NAMALWA (cell line): ENCODE results near the gene PTN.
"Not testable (repeated sequence)": the region's sequence is repeated elsewhere in the genome, so short reads cannot be mapped to it uniquely, and the experiment has no call there.

ENCODE experiments used
- DNase-seq: peaks from one replicate; pipeline ENCODE4 v3.0.0-alpha.2; 2015; ENCODE audit warnings: low spot score

The PTN gene

DNA sequence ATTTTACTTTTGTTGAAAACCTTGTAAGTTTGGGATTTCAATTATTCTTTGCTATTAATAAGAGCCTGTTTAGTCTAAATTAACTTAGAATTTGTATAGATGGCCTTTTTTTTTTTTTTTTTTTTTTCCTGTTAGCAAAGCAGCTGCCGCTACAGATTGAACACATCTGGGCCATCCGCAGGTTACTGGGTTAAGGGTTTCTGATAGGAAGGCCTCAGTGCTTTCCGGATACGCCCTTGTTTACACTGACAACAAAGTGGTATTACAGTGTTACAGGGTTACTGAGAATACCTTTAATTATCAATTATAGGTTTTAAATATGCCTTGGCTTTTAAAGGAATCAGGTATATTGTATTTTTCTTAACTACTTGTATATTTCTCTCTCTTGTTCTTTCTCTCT, 76.8 kb downstream of the PTN start:
- DNase-seq: no peak

DNA sequence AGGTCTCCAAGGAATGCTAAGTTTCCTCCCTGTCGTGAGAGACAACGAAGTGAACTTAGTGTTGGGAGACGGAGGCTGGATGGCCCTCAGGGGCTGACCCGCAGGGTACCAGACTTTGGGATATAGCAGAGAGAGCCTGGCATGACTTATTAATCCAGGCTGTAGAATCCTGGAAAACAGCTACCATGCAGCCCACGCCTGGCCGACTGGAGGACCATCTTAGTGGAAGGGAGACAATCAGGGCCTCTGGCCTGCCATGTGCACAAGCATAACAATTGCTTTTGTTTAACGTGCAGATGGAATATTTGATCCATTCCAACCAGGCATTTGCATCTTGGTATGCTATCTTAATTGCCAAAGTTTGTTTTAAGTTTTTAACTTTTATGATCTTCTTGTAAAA, 78.1 kb downstream of the PTN start:
- not testable (repeated sequence) for DNase-seq

DNA sequence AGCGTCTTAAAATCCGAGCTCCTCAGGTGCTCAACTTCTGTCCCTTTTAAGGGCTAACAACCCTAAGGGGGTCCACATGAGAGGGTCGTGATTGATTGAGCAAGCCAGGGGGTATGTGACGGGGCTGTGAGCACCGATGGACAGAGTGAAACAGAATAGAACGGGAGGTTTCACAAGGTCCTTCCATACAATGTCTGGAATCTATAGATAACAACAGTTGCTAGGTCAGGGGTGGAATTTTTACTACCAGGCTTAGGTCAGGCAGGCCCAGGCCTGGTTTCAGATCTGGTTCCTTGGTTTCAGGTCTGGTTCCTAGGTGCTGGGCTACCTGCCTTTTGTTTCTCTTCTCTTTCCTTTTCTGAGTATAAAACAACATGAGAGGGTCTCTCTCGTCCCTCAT, 80.9 kb downstream of the PTN start:
- DNase-seq: no peak

DNA sequence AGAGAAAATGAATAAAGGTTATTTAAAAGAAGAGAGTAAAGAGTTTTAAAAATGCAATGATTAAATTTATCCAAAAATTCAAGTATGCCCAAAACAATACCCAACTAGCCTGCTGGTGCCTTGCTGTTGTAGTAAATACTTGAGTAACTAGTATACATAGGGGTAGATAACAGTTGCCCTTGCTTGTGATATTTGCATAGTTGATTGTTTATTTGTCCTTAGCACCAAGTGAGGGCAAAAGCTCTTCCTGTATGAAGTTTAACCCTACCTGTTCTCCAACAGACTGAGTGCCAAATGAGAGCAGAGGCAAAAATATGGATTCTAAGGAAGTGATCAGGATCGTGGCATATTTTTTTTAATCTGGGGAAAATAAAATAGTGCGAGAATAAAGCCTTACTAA, 85.0 kb downstream of the PTN start:
- DNase-seq: no peak

DNA sequence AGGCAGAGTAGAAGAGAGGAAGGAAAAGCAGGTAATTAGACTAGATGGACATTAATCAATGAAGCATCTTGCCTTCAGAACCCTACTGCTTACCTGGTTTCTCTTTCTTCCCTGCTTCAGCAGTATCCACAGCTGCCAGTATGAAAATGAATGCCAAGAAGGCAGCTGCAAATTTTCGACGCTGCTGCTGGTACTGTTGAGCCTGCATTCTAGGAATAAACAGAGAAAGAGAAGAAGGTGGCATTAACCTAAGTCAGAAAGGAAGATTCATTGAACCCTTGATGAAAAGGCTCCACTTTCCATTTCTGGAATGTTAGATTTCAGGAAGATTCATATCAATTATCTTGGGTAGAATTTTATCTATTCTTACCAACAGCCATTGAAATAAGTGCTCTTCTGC, 88.8 kb downstream of the PTN start:
- DNase-seq: no peak

DNA sequence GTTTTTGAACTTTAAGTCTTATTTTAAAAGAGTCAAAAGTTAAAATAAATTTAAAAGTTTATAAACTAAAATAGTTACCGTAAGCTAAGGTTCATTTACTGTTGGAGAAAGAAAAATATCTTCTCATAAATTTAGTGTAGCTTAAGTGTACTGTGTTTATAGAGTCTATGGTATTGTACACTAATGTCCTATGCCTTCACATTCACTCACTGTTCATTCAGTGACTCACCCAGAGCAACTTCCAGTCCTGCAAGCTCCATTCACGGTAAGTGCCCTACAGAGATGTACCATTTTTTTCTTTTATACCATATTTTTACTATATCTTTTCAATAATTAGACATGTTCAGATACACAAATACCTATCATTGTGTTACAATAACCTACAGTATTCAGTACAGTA, 97.6 kb downstream of the PTN start:
- DNase-seq: no peak

DNA sequence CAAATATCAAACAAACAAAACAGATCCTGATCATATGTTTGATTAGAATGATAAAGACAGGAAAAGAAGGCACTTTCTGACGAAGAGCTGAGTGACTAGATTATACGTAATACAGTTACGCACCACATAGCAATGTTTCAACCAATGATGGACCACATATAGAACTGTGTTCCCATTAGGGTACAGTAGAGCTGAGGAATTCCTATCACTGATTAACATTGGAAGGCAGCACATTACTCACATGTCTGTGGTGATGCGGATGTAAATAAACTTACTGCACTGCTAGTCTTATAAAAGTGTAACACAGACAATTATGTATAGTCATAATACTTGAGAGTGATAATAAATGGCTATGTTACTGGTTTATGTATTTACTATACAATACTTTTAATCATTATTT, 98.3 kb downstream of the PTN start:
- no peak for DNase-seq

DNA sequence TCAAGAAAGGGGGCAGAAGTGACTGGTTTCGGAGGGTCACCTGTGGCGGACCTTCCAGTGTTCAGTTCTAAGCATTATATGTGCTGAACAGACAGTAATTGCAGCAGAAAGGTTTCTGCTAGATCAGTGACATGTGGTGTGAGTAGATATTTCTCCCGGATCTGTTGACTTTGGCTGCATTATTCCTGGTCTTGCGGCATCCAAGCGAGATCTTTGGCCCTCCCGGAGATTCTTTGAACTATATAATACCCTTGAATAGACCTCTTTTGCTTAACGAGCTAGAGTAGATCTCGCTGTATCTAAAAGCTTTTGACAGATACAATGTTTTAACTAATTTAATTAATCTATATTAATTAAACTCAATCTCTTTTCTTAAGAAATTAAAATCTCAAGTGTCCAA, 99.8 kb downstream of the PTN start:
- DNase-seq: no peak

DNA sequence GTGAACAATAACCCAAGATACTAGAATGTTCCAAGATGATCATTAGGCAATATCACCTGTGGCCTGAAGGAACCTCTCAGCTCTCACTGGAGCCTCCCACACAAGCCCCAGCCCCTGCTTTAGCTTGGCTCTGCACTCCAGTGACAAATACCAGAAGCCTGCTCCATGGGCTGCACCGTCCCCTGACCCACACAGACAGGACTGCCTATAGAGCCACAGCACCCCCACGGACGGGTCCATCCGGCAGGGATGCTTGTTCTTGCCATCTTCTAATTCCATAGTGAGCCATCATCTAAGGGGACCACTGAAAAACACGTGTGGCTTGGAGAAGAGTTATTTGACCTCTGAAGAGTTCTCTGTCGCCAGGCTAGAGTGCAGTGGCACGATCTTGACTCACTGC, 100.9 kb downstream of the PTN start:
- DNase-seq: no peak

DNA sequence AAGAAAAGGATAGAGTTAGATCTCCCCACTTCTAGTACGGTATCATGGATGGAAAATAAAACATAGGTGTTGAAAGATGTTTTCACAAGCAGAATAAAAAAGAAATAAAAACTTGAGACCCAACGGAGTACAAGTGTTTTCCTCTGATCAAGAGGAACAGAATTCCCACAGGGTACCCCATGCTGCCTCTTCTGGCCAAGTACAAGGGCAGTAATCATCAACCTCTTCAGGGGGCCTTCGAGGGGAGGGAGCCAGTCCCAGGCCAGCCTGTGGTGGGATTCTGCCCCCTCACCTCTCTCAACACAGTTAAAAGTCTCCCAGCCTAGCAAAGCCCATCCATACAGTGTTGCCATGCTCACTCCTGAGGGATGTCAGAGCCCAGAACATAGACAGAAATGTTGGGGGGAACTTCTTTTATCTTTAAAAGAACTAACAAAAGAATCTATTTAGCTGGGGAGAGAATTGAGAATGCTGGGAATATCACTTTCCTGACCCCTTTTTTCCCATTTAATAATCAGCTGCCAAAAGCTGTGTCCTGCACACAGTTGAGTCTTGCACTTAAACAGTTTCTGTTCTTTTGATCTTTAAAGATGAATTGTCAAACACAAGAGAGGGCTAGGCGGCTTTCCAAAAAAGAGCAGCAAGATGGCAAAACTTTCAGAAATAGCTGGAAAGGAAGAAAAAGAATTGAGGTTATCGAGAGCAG, 101.7 kb downstream of the PTN start:
- DNase-seq: no peak

DNA sequence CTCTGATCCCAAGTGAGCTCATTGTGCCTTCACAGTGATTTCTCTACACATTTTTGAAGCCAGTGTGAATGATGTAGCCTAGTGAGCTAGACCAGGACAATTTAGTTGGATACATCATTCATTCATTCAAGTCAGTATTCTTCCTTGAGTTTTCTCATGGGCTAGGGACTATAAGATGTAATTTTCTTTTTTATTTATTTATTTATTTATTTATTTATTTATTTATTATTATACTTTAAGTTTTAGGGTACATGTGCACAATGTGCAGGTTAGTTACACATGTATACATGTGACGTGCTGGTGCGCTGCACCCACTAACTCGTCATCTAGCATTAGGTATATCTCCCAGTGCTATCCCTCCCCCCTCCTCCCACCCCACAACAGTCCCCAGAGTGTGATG, 104.3 kb downstream of the PTN start:
- not testable (repeated sequence) for DNase-seq

DNA sequence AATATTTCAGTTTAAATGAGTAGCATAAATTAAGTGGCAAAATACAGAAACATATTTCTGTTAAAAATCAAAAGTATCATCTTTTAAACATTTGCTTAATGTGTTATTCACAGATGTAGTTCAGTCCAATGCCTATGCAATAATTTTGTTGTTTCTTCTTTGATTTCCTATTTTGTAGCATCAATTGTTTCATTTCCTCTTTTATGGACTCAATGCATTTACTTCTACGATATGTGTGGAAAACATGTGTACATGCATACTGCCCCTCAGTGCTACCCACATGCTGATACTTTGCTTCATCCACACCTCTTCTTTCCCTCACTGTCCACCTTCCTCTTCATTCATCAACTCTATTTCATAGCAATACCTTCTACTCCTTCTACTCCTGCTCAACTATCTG, 108.1 kb downstream of the PTN start:
- DNase-seq: peak; percentile 20

DNA sequence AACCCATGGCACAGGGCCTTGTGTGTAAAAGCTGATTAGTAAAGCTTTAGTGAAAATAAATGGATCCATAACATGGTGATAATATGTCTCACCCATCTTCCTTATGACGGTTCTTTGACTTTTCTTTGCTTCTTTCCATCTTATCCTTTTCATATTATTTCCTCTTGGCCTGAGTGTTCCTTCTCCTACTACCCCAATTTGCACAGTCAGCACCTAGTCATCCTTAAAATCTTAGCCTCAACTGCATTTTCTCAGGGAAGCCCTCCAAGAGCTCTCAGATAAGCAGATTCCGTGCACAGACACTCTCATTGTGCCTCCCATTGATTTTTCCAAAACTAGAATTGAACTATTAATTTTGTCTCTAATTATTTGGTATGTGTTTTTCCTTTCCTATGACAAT, 112.4 kb downstream of the PTN start:
- DNase-seq: no peak

DNA sequence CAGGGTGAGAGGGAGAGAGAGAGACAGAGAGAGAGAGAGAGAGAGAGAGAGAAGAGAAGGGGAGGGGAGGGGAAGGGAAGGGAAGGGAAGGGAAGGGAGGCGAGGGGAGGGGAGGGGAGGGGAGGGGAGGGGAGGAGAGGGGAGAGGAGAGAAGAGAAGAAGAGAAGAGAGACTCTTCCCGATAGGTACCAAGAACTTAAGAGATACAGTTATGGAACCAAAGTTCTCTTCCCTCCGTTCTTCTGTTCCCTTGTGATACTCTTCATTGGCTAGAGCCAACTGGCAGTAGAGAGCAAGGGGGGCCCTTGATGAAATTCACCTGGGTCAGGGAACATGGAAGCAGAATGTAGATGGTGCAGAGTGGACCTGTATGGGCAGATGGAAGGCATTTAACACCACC, 122.1 kb downstream of the PTN start:
- no peak for DNase-seq

DNA sequence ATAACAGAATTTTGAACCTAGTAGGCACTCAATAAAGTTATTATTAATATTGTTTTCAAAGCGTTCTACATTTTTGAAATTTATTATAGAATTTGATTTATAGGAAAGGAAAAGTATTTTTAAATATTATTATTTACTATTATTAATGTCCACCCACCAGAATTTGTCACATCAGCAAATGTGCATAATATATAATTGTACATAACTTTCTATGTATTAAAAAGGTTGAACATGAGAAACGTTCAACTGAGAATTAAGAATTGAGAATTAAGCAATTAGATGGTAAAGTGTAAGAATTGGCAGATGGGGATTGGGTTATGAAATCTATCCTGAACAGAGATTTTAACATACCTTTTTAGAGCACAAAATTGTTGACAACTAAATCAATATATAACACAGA, 129.8 kb downstream of the PTN start:
- DNase-seq: no peak

DNA sequence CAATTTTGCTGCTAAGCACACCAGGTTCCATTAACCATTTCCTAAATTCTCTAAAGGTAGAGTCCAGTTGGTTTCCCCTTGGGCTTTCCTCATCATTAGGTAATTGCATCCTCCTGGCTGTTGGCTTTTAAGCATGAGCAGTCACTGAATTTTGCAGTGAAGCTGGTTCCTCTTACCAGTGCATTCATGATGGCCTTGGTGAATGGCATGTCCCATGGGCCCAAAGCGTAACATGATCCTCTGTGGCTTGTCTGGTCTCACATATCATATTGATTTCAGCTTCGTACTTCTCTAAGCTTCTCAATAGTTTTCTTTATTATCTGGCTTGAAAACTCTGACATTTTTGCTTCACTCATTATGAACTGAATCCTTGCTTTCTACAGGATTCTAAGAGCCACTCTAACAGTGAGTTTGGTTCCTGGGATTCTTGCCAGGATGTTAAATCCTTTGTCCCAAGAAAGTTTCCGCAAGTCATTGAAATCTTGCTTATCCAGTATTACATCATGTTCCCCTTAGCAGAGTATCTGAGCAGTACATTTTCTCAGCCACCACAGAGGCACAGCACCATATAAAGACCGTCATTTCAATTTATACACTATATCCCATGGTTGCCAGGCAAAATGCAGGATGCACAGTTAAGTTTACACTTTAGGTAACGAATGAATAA, 134.2 kb downstream of the PTN start:
- no peak for DNase-seq

DNA sequence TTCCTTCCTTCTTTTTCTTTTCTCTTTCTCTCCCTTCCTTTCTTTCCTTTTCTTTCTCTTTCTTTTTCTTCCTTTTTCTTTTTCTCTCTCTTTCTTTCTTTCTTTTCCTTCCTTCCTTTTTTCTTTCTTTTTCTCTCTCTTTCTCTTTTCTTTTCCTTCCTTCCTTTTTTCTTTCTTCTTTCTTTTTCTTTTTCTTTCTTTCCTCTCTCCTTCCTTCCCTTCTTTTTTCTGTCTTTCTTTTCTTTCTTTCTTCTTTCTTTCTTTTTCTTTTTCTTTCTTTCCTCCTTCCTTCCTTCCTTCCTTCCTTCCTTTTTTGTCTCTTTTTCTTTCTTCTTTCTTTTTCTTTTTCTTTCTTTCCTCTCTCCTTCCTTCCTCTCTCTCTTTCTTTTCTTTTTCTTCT, 136.8 kb downstream of the PTN start:
- DNase-seq: no peak

DNA sequence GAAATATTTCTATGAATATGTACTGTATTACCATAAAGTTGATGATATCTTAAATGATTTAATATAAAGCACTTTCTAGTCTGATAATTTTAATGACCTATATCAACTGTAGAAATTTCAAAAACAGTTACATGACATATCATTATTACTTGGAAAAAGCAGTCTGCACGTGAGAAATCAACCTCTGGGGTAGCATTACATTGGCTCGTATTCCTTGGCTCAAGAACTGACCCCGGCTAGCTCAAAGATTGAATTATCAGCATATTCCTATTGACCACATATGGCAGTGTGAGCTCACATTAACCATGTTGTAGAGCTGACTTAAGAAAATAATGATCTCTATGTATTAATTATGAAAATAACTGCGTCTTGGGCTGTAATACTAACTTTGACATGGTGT, 139.3 kb downstream of the PTN start:
- DNase-seq: no peak

DNA sequence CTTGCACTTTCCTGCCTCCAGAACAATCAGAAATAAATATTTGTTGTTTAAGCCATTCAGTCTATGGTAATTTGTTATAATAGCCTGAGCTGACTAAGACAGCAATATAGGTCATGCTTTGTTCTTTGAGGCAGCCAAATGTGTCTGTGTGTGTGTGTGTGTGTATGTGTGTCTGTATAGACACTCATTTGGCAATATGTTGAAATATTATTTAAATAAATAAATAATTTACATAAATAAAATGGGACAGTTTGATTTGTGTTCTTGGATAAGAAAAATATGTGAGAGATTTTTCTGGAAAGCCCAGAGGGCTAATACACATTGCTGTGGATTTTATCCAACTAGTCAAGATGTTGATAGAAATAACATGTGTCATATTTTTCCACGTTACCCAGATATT, 140.2 kb downstream of the PTN start:
- DNase-seq: no peak

DNA sequence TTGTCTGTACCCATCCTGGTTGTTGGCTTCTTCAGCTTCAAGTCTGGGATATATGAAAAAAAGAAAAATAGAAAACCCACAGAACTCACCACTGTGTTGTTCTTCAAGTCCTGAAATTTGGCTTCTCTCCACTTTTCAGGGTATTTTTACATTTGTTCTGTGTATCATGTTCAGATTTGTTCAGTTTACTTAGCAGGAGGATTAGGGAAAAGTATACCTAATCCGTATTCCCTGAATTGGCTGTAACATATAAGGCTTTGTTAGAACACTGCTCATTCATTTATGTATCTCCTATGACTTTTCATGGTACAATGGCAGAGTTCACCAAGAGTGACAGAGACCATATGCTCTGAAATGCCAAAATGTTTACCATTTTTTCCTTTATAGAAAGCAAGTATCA, 146.9 kb downstream of the PTN start:
- DNase-seq: no peak

DNA sequence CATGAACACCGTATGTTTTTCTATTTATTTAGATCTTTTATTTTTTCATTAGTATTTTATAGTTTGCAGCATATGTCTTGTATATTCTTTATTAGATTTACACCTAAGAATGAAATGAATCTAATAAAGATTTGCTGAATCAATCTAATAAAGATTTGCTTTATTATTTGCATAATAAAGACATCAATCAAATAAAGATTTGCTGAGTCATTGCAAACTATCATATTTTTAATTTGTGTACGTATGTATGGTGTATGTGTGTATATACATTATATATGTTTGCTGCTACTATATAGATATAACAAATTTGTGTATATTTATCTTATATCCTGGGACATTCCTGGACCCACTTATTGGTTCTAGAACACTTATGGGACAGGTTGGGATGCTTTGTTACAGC, 147.5 kb downstream of the PTN start:
- DNase-seq: no peak

DNA sequence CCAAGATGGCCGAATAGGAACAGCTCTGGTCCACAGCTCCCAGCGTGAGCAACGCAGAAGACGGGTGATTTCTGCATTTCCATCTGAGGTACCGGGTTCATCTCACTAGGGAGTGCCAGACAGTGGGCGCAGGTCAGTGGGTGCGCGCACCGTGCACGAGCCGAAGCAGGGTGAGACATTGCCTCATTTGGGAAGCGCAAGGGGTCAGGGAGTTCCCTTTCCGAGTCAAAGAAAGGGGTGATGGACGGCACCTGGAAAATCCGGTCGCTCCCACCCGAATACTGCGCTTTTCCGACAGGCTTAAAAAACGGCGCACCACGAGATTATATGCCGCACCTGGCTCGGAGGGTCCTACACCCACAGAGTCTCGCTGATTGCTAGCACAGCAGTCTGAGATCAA, 161.9 kb downstream of the PTN start:
- not testable (repeated sequence) for DNase-seq
